ENCODE results near the gene MRPL42. TPM values are rescaled to one million over a fixed set of nuclear protein-coding genes. Genes with fewer than 3 reads are reported as not detected.
A peak's percentile ranks its signal among the peaks of the same experiment; 100 is the strongest.

Gene MRPL42
- total RNA-seq, 1 experiment from 2014 or later = 108 TPM

GRCh38 chr12:93419388-93420034 is 47.8 kb upstream of the MRPL42 start:
- Histone ChIP-seq H3K4me2 (ENCODE audit: insufficient read depth, insufficient read length, low read length) (no peak overlapping the region), H2BK12ac (ENCODE audit: insufficient read length, low read depth, low read length) (no peak overlapping the region), H3K9me3 (ENCODE audit: control insufficient read depth, low read depth, low read length) (no peaks in the 10 kb centered on the region), H3K4me1 (ENCODE audit: insufficient read depth, low read length) (peaks cover 3% of the 10 kb centered on the region; the same call in 1 of the 2 replicates), H4K5ac (ENCODE audit: insufficient read length, low read depth, low read length) (no peak overlapping the region), H3K18ac (ENCODE audit: insufficient read length, low read depth, low read length) (no peak overlapping the region), H3K14ac (ENCODE audit: insufficient read depth, low read length) (no peak overlapping the region), H2AK5ac (ENCODE audit: insufficient read length, low read length) (no peak overlapping the region), H3K79me2 (ENCODE audit: insufficient read depth, low read length) (peaks cover 52% of the 10 kb centered on the region), H3K23me2 (ENCODE audit: insufficient read length, low read depth, low read length, poor library complexity, severe bottlenecking) (no peaks in the 10 kb centered on the region), H2BK120ac (ENCODE audit: low read depth, low read length, poor library complexity, severe bottlenecking) (no peak overlapping the region), H3K9ac (ENCODE audit: extremely low read depth, insufficient read length, low read length) (no peak overlapping the region), H3K56ac (ENCODE audit: insufficient read length, low read depth, low read length) (no peak overlapping the region), H2BK5ac (ENCODE audit: insufficient read length, low read length) (no peak overlapping the region), H3K23ac (ENCODE audit: insufficient read length, low read depth, low read length) (no peak overlapping the region), H3K4ac (ENCODE audit: low read depth, low read length) (no peak overlapping the region), H2AFZ (ENCODE audit: low read length) (no peak overlapping the region), H4K8ac (replicated peaks; ENCODE audit: insufficient read length, low read depth, low read length) (no peak overlapping the region), H3T11ph (ENCODE audit: low read length) (no peak overlapping the region), H3K27me3 (ENCODE audit: insufficient read depth, low read length) (no peaks in the 10 kb centered on the region), H3K79me1 (ENCODE audit: insufficient read depth, low read depth, low read length, poor library complexity, severe bottlenecking) (peaks cover 5% of the 10 kb centered on the region), H4K20me1 (ENCODE audit: control insufficient read depth, insufficient read depth, insufficient read length) (no peaks in the 10 kb centered on the region), H2BK15ac (ENCODE audit: low read depth, low read length) (no peak overlapping the region), H3K27ac (ENCODE audit: insufficient read length, low read depth, low read length) (no peak overlapping the region), H2BK20ac (ENCODE audit: low read depth, low read length, poor library complexity, severe bottlenecking) (no peak overlapping the region), H4K91ac (ENCODE audit: insufficient read length, low read depth, low read length) (no peak overlapping the region)
- H3K4me1 Mint-ChIP-seq = peaks cover 45 to 54% of the 10 kb centered on the region in 2 experiments
- no CpG with 5 or more reads among the region's 1 CpG for WGBS (ENCODE audit: extremely low coverage, insufficient read length, low lambda C conversion rate)
- H3K36me3 Mint-ChIP-seq (ENCODE audit: insufficient read depth in 1 of 3, low read depth in 3 of 3) = peaks cover under 1 to 2% (median 2%) of the 10 kb centered on the region in 3 experiments; a peak in 5 of 7 replicates
- H3K9me3 Mint-ChIP-seq = no peaks in the 10 kb centered on the region
- H3K4me3 Mint-ChIP-seq = no peak overlapping the region
- no peak for DNase-seq
- TF ChIP-seq CTCF (conservative IDR thresholded peaks at IDR 0.05) = peak; percentile 73
- H3K27me3 Mint-ChIP-seq (ENCODE audit: low read depth) = no peaks in the 10 kb centered on the region
- peak overlapping the region in 1 of 3 experiments; percentile 69; a peak in 2 of 7 replicates for H3K27ac Mint-ChIP-seq

Data from H9 (cell line).